ENCODE data around the gene KCNJ12.
"Not testable (repeated sequence)": the region's sequence is repeated elsewhere in the genome, so short reads cannot be mapped to it uniquely, and the experiment has no call there.

- TF ChIP-seq, protein P1, sequence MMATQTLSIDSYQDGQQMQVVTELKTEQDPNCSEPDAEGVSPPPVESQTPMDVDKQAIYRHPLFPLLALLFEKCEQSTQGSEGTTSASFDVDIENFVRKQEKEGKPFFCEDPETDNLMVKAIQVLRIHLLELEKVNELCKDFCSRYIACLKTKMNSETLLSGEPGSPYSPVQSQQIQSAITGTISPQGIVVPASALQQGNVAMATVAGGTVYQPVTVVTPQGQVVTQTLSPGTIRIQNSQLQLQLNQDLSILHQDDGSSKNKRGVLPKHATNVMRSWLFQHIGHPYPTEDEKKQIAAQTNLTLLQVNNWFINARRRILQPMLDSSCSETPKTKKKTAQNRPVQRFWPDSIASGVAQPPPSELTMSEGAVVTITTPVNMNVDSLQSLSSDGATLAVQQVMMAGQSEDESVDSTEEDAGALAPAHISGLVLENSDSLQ (IDR thresholded peaks at IDR 0.05) = not testable (repeated sequence)
- TF ChIP-seq FOXA1 (IDR thresholded peaks at IDR 0.05); NFRKB (IDR thresholded peaks at IDR 0.05); ELF4 (IDR thresholded peaks at IDR 0.05); ZNF384 (IDR thresholded peaks at IDR 0.05); FOXK2 (IDR thresholded peaks at IDR 0.05); SP1 (IDR thresholded peaks at IDR 0.05); L3MBTL2 (conservative IDR thresholded peaks at IDR 0.05); BHLHE40 (IDR thresholded peaks at IDR 0.05; ENCODE audit: borderline replicate concordance); SUZ12 (IDR thresholded peaks at IDR 0.05); ARNT (IDR thresholded peaks at IDR 0.05); FOXM1 (IDR thresholded peaks at IDR 0.05; ENCODE audit: borderline replicate concordance): not testable (repeated sequence)
Measured at GRCh38 chr17:21327921-21328320, 48.2 kb upstream of the KCNJ12 start.

All from HEK293T (cell line).